ENCODE results near the gene SMIM15. TPM values are rescaled to one million over a fixed set of nuclear protein-coding genes. Genes with fewer than 3 reads are reported as not detected.

SMIM15 gene
- 51.4 and 72.6 TPM in 2 replicates for total RNA-seq

GRCh38 chr5:61162010-61162831, at the start of gene SMIM15:
TSS of gene SMIM15 (minus strand) at chr5:61162468. CDS start at chr5:61160171, 2,297 bp downstream.

Other genes with a start within 250 kb of the SMIM15 start
- 18.9 and 30.7 TPM in 2 replicates for gene ERCC8, start 217.4 kb downstream of the SMIM15 start, total RNA-seq
- gene NDUFAF2, start 217.3 kb downstream of the SMIM15 start, total RNA-seq, result 20.7 and 33.2 TPM in 2 replicates
- gene ZSWIM6, start 169.8 kb upstream of the SMIM15 start, total RNA-seq, result 10.4 and 11.5 TPM in 2 replicates